ENCODE results near the gene HOXC12.

HOXC12 gene

GRCh38 chr12:53980104-53980801, 25.6 kb downstream of the HOXC12 start:
- no peak for DNase-seq (ENCODE audit: low spot score)
- in situ Hi-C loops (cut with MboI; ENCODE audit: low sequenced_read_pairs, unreplicated experiment): no loop called here
- TF ChIP-seq CTCF (IDR thresholded peaks at IDR 0.05; ENCODE audit: borderline replicate concordance, control extremely low read depth, extremely low read depth, insufficient read depth, missing control alignments): no peak

GRCh38 chr12:53980802-53981496, 26.2 kb downstream of the HOXC12 start:
- no peak for TF ChIP-seq CTCF (IDR thresholded peaks at IDR 0.05; ENCODE audit: borderline replicate concordance, control extremely low read depth, extremely low read depth, insufficient read depth, missing control alignments)
- no peak for DNase-seq (ENCODE audit: low spot score)
- in situ Hi-C loops (cut with MboI; ENCODE audit: low sequenced_read_pairs, unreplicated experiment): no loop called here

- in situ Hi-C loops (cut with MboI; ENCODE audit: low sequenced_read_pairs, unreplicated experiment): no loop called here
- no peak for TF ChIP-seq CTCF (IDR thresholded peaks at IDR 0.05; ENCODE audit: borderline replicate concordance, control extremely low read depth, extremely low read depth, insufficient read depth, missing control alignments)
- no peak for DNase-seq (ENCODE audit: low spot score)
Observed at GRCh38 chr12:53981634-53982565, 27.2 kb downstream of the HOXC12 start.

- TF ChIP-seq CTCF (IDR thresholded peaks at IDR 0.05; ENCODE audit: borderline replicate concordance, control extremely low read depth, extremely low read depth, insufficient read depth, missing control alignments): no peak
- in situ Hi-C loops (cut with MboI; ENCODE audit: low sequenced_read_pairs, unreplicated experiment): no loop called here
- DNase-seq (ENCODE audit: low spot score): no peak
Observed at GRCh38 chr12:53982648-53983567, 28.2 kb downstream of the HOXC12 start.

GRCh38 chr12:53983568-53983949, 28.9 kb downstream of the HOXC12 start:
- in situ Hi-C loops (cut with MboI; ENCODE audit: low sequenced_read_pairs, unreplicated experiment): no loop called here
- no peak for DNase-seq (ENCODE audit: low spot score)
- no peak for TF ChIP-seq CTCF (IDR thresholded peaks at IDR 0.05; ENCODE audit: borderline replicate concordance, control extremely low read depth, extremely low read depth, insufficient read depth, missing control alignments)
